GM20431 (cell line): ENCODE data around the gene CRABP2.

Experiments used
- in situ Hi-C: fragments of 300-500 bp; cut with MseI, MboI; formaldehyde crosslinking; loops from one replicate; pipeline ENCODE4 v1.15.0; 2020; ENCODE audit warnings: low sequenced_read_pairs; ENCODE audit not compliant: unreplicated experiment

Gene CRABP2

GRCh38 chr1:156705321-156705917, at the start of gene CRABP2:
TSS of gene CRABP2 (minus strand) at chr1:156705583. CDS start at chr1:156705446, 137 bp downstream.
- in situ Hi-C loops = no loop called here

DNA sequence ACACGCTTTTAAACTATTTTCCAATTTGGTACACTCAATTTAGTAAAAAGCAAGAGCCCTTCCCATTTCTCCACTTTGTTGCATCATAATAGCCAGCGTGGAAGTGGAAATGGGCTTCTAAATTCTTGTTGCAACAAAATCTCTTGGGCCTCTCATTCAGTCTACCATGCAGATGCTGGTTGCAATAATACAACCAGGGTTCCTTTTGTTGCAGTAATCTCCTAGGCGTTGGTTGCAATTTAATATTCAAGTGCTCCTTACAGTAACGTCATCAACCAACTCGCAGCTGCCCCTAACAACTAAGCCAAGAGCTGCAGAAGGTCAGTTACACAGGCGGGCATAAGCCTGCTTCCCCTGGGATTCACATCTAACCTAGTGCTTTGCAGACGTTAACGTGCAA, 48.8 kb upstream of the CRABP2 start:
- in situ Hi-C loops = no loop called here

DNA sequence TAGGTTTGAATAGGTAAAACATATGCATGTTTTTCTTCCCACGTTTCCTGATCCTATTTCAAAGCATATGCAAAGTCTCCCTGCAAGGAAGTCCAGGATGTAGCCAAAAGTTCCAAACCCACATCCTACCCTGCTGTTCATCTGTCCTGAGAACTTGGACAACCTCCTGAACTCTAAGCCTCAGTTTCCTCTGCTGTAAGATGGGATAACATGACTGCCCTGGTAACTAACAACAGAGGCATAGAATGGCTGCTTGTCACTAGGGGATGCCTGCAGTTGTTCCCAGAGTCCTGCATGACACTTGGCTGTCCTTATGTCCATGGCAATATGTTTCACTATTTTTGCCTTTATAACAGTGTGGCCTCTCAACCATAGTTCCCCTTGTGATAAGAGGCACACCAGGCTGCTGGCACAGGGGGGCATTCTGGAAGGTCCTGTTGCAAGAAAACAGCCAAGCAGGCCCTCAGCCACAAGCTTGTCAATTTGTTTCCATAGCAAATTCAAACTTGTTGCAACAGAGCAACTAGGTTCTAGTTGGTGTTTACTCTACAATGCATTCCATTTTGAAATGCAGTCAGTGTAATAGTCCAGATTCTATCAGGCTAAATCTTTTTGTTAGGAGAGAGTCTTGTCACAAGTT, 47.6 kb upstream of the CRABP2 start:
- in situ Hi-C loops = no loop called here

GRCh38 chr1:156751757-156752481, 46.5 kb upstream of the CRABP2 start:
- in situ Hi-C loops = no loop called here

DNA sequence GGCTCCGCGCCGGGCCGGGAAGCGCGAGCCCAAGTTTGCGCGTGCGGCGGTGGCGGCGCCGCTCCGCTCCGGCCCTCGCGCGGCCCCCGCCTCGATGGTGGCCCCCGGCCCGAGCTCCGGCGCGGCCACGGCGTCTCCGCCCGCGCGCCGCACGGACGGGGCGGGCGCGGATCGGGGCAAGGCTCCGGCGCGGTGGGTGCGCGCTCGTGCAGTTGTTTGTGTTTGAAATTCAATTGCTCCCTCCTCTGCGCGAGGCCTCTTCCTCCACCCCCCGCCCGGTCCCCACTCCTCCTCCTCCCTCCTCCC, 46.0 kb upstream of the CRABP2 start, which contains the start of gene HDGF:
HDGF (minus strand) TSS at position 225 of the 306 bp plus-strand sequence. CDS start 246 bp downstream, outside the sequence.
- in situ Hi-C loops = no loop called here

- in situ Hi-C loops = no loop called here
Measured at GRCh38 chr1:156750711-156751450, 45.5 kb upstream of the CRABP2 start.

GRCh38 chr1:156750191-156750672, 44.8 kb upstream of the CRABP2 start:
- in situ Hi-C loops = no loop called here

GRCh38 chr1:156749419-156750118, 44.2 kb upstream of the CRABP2 start:
- in situ Hi-C loops = no loop called here

DNA sequence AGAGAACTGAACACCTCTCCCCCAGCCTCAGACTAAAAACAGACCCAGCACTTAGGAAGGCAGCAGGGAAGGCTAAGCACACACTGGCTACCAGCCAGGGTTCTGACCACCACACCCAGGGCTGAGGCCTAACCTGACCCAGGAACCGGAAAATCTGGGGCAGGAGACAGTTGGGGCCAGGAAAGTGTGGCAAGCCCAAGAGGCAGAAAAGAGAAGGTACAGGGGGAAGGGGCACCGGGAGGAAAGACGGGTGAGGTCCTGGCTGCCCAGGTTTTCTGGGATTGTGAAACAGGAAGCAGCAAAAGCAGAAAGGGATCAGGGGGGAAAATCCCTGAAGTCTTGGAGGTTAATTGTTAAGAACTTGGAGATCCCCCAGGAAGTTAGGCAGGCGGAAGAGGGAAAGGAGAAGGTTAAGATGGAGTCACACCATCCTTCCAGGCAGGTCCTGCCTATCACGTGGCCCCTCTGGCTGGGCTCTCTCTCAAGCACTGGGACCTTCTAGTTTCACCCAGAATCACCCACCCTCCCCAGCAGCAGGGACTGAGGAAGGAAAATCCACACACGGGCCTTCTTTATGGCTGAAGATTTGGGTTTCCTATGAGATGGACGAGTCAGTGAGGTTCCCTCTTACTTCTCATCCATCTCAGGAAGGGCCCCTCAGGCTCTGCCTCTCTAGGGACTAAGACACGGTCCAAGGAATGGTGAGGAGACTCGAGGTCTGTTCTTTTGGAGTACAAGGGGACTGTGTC, 43.5 kb upstream of the CRABP2 start:
- in situ Hi-C loops = no loop called here

DNA sequence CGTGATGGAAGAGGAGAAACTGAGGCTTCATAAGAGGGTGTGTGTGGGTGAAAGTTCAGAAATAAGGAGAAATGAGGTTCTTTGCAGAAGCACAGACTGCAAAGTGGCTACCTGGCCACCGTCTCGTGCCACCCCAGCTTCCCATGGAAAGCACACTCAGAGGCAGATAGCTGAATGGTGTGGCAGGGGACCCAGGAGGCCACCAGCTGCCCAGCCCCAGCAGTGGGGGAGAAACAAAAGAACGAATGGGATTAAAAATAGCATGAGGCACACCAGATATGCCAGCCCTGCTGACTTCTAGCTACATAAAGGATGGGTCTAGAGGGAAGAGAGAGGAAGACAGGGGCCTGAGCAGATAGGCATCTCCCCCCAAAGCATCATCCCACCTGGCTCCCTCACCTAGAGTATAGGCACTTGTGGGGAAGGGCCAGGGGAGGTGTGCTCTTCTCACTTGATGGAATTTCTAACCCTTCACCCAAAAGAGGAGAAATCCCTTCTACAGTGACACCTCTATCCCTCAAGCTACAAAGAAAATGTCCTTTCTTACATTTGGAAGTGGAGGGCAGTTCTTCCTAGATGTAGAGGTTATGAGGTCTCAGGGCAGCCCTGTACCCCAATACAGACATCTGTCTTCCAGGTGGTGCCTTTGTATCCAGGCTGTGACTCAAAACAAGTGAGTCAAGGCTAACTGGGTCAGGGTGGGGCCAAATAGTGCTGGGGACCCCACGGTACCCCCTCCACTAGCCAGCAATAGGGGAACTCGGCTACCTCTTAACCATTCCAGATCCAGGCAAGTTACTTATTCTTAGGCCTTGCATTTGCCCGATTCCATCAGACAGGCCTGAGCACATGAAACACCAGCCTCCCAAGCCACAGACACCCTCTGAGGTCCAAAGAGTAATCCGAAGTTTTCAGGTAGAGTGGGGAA, 42.6 kb upstream of the CRABP2 start:
- in situ Hi-C loops = no loop called here

- in situ Hi-C loops = no loop called here
Measured at GRCh38 chr1:156746728-156747631, 41.6 kb upstream of the CRABP2 start.

DNA sequence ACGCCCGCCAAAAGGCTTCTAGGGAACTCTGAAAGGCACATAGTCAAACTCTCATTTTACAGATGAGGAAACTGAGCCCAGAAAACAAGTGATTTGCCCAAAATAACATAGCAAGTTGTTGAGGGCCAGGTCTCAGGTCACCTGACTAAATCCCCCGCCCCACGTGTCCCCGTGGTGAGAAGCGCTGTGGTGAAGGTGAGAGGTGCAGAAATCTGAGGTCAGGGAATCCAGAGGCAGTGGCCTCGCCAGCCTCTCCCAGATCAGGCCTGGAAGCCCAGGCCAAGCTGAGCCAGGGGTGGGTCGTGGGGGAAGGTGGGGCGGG, 41.0 kb upstream of the CRABP2 start:
- in situ Hi-C loops = no loop called here

GRCh38 chr1:156745881-156746280, 40.5 kb upstream of the CRABP2 start:
- in situ Hi-C loops = no loop called here

GRCh38 chr1:156744786-156745419, 39.5 kb upstream of the CRABP2 start:
- in situ Hi-C loops = no loop called here

DNA sequence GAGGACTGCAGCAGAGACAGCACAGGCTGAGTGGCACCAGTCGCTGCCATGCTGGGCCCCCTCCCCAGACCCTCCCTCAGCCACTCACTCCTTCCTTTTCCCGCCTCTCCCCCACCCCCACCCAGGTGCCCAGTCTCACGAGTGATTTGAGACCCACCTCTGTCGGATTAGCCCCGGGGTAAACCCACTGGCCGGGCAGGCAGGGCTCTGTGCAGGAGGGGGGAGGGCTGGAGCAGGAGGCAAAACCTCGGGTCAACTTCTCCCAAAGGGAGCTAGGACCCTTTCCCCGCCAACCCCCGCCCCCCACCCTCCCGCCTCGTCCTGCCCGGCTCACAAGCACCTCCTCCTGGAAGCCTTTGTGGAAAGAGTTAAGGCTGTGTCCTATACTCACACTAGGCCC, 39.0 kb upstream of the CRABP2 start:
- in situ Hi-C loops = no loop called here

- in situ Hi-C loops = no loop called here
Measured at GRCh38 chr1:156743367-156744302, 38.3 kb upstream of the CRABP2 start.
